NCI-H2171 treated with DMSO at 0.1 percent for 48 hours (cell line): Measurements from ENCODE around the gene BEND6.
"Not testable (repeated sequence)": the region's sequence is repeated elsewhere in the genome, so short reads cannot be mapped to it uniquely, and the experiment has no call there.

Source experiments
- DNase-seq: peaks from one replicate; lab custom pipeline; 2025; lab: John Stamatoyannopoulos, UW

BEND6 gene

GRCh38 chr6:56984361-56984760 is 29.5 kb downstream of the BEND6 start:
- no peak for DNase-seq

DNA sequence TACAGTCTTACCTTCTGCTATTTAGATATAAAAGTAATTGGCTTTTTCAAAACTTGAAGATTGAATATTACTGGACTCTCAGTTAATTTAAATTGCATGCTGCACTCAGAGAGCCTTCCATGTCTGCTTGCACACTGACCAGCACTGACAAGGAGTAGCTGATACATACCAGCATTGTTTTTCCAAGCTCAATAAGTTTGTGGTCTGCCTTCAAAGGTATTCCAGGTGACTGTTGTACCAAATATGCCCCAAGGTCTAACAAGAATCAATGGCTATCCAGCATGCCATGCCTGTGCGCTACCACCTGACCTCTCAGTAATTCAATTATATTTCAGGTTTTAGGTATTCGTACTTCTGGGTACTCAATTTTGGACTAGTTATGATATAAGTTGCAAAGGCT is 30.0 kb downstream of the BEND6 start:
- DNase-seq = no peak

GRCh38 chr6:56986611-56987010 is 31.7 kb downstream of the BEND6 start:
- DNase-seq = peak; percentile 8

DNA sequence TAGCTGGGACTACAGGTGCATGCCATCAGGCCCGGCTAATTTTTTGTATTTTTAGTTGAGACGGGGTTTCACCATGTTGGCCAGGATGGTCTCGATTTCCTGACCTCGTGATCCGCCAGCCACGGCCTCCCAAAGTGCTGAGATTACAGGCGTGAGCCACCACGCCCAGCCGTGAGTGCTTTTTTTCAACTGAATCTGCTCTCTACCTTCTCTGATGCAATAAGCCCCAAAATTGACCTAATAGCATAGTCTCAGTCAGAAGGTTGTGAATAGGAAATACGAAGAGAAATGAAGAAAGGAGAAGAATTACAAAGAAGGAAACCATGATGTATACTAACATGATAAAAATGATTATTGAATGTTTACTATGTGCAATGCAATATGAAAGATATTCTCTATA is 33.2 kb downstream of the BEND6 start:
- DNase-seq = no peak

DNA sequence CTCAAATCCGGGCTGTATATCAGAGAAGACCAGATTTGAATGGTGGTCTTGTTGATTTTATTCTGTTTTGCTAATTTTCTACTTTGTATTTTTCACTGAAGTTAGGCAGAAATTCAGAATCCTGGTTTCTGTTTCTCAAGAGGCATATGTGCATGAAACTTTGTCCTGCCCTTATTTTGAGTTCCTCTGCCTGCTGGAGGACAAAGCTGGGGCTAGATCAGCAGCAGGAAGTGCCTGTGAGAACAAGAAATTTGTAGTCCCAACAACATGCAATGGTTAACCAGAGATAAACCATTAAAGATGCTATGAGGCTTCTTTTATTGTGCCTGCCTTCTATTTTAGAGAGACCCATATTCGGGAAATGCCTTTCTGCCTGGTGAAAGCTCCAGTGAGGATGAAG is 37.1 kb downstream of the BEND6 start:
- no peak for DNase-seq

DNA sequence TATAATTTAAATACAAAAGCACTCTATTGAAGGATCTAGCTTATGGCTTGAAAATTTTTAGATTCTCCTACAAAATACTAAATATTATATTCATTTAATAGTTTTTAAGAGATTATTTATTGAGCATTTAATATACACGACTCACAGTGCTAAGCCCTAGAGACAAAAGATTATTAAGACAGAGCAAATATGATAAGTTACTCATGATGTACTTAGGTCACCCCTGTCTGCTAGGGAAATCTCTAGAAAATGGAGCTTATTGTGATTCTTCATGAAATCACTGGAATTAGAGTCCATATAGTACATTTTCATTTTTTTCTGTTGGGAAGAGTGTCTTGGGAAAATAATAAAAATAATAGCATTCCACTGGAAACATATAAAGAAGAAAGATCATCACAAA is 37.8 kb downstream of the BEND6 start:
- DNase-seq = no peak

DNA sequence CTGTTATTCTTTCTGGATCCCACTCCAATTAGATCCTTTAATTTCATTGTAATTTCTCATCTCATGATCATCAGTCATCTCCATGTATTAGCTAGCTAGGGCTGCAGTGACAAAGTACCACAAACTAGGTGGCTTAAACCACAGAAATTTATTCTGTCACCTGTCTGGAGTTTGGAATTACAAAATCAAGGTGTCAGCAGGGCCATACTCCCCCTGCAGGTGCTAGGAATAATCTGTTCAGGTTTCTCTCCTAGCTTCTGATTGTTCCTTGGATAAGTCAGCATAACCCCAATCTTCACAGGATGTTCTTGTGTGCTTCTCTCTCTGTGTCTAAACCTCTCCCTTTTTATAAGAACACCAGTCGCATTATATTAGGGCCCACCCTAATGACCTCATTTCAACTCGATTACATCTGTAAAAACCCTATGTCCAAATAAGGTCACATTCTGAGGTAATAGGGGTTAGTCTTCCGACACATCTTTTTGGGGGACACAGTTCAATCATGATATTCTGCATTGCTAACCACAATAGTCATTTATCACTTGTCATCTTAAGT is 40.5 kb downstream of the BEND6 start:
- no peak for DNase-seq

GRCh38 chr6:56996401-56996800 is 41.5 kb downstream of the BEND6 start:
- no peak for DNase-seq

DNA sequence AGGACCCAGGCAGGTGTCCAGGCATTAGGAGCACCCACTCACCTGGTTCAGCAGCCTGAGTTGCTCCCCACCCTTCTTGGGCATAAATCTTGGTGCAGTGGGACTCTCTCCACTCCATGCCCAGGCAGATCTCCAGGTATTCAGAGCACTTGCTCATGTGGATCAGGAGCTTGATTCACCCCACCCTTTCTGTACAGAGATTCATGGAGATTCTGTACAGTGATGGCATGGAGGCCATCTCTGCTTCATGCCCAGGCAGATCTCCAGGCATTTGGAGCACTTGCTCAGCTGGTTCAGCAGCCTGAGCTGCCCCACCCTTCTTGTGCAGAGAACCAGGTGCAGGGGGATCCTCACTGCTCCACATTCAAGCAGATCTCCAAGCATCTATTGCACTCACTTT is 44.1 kb downstream of the BEND6 start:
- DNase-seq = no peak

DNA sequence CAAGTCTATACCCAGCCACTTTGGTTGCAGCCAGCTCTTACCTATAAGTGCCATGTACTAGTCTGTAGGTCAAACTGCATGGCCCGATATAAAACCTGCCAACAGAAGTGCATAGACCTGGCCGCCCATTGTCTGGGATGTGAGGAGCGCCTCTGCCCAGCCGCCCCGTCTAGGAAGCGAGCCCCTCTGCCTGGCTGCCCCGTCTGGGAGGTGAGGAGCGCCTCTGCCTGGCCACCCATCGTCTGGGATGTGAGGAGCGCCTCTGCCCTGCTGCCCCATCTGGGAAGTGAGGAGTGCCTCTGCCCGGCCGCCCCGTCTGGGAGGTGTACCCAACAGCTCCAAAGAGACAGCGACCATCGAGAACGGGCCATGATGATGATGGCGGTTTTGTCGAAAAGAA is 44.8 kb downstream of the BEND6 start:
- not testable (repeated sequence) for DNase-seq

DNA sequence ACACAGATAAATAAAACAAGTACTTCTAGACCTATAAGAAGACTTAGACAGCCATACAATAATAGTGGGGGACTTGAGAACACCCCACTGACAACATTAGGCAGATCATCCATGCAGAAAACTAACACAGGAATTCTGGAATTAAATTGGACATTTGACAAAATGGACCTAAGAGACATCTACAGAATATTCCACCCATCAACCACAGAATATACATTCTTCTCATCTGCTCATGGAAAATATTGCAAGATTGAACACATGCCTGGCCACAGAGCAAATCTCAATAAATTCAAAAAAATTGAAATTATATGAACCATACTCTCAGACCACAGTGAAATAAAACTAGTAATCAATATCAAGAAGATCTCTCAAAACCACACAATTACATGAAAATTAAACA is 47.3 kb downstream of the BEND6 start:
- DNase-seq = no peak

- DNase-seq = no peak
These were observed 49.4 kb downstream of the BEND6 start for GRCh38 chr6:57004292-57004691.

GRCh38 chr6:57006101-57006500 is 51.2 kb downstream of the BEND6 start:
- DNase-seq = no peak

DNA sequence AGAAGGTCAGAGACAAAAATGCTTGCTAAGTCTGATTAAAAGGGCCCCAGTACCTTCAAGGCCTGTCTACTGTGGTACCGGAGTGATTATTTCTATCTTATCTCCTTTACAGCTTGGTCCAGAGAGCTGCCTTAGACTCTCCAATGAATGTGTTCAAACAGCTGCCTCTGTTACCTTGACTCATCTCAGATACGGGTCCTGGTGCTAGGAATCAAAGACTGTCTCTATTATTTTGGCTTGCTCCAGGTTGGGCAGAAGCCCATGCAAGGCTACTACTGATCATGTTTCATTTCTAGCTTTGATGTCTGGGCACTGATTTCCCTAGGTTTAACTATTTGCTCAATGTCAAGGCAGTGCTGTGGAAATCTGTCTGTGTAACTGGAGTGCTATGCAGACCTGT is 53.2 kb downstream of the BEND6 start:
- not testable (repeated sequence) for DNase-seq

- no peak for DNase-seq
These were observed 58.6 kb downstream of the BEND6 start for GRCh38 chr6:57013521-57013926.

DNA sequence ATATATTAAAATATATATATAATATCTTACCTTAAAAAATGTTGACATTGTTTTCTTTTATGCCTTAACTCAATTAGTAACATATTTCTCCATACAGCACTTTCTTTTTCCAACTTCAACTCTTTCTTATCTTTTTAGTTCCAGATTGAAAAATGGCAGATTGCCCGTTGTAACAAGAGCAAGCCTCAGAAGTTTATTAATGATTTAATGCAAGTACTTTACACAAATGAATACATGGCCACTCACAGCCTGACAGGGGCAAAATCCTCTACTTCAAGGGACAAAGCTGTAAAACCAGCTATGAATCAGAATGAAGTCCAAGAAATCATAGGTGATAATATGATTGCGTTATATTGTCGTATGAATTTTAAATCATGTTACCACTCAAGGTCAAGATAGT is 62.2 kb downstream of the BEND6 start:
- no peak for DNase-seq

DNA sequence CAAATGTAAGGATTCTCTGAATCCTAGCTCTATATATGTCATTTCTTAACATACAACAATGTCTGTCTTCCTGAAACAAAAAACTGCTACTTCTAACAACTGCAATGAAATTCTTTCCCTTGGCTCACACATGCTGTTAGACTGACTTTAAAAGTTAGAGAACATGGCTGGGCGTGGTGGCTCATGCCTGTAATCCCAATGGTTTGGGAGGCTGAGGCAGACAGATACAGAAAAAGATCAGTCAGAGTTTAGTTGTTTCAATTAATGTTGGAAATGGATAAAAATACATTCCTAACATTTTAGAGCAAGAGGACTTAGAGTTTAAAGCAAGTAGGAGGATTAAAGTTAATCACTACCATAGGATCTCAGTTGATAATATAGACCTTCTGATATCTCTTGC is 62.9 kb downstream of the BEND6 start:
- no peak for DNase-seq

DNA sequence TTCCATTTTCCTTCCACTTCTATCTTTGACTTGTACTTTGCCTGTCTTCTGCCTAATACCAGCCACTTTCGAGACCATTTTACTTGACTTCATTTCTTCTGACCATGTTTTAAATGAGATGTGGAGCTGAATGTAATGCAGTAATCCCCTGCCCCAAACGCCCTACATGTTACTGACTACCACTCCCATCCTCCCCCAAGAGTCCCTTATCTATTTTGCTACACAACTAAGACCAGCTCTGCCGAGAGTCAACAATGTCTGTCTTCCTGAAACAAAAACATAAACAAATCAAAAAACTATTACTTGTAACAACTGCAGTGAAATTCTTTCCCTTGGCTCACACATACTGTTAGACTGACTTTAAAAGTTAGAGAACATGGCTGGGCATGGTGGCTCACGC is 64.5 kb downstream of the BEND6 start:
- DNase-seq = no peak

DNA sequence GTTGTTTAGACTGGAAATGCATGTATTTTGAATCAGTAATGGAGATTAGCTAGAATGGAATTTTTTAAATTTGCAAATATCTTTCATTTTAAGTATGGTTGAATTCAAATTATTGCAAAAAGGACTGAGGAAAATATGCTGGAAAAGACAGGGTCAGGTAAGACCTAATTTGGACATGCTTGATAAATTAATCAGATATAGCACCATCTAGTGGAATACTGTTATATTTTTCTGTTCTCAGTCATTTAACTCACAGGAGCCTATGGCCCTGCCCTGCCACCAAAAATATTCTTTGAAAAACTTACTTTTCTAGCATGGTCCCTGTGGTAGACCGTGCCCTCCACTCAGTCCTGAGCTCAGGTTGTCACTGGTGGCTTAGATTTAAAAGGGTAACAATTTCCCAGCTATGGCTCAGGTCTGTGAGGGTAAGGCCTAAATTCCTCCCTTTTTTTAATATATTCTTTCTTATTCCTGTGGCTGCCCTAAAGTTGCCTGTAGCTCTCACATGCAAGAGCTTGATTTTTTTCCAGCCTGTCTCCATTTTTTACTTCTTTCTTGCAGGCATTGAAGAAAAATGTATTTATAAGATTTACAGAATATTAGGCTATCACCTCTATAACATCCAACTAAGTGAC is 66.3 kb downstream of the BEND6 start:
- DNase-seq = peak; percentile 63

DNA sequence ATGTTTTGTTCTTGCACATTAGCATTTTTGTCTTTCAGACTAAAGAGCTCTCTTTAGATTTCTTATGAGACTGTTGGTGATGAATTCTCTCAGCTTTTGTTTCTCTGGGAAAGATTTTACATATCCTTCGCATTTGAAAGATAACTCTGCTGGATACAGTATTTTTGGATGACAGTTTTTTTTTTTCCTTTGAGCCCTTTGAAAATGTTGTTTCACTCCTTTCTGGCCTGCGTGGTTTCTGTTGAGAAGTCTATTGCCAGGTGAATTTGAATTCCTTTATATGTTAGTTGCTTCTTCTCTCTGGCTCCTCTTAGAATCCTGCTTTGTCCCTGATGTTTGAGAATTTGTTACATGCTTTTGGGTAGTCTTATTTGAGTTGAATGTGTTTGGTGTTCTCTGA is 69.4 kb downstream of the BEND6 start:
- no peak for DNase-seq

- DNase-seq = no peak
These were observed 69.9 kb downstream of the BEND6 start for GRCh38 chr6:57024775-57025174.

DNA sequence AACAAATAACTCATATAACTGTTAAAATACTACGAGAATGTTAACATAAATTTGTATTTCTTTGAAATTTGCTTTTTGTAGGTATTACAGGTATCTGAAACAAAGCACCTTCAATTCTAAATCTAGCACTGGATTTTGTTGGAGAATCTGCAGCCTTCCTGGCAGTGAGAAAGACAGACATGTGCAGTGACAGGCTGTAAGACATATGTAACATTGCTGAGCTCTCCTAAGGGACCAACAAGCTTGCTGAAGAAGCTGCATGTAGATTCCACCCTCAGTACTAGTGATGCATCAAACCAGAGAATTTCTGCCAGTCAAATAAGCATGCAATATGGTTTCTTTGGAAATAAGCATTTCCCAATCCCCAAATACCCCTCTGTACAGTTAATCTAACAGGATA is 71.1 kb downstream of the BEND6 start:
- DNase-seq = no peak

GRCh38 chr6:57027301-57027700 is 72.4 kb downstream of the BEND6 start:
- DNase-seq = no peak

GRCh38 chr6:57029213-57029612 is 74.3 kb downstream of the BEND6 start:
- DNase-seq = no peak
